MV-4-11 (cell line): ENCODE measurements around the gene KIF23.
A peak's percentile ranks its signal among the peaks of the same experiment; 100 is the strongest.
"Not testable (repeated sequence)": the region's sequence is repeated elsewhere in the genome, so short reads cannot be mapped to it uniquely, and the experiment has no call there.

Source experiments
- DNase-seq: peaks from one replicate; lab custom pipeline; 2025; lab: John Stamatoyannopoulos, UW

The KIF23 gene

GRCh38 chr15:69434679-69435078, 20.5 kb downstream of the KIF23 start:
- DNase-seq = no peak

- no peak for DNase-seq
These were observed 21.8 kb downstream of the KIF23 start for GRCh38 chr15:69435985-69436384.

GRCh38 chr15:69436951-69437350, 22.8 kb downstream of the KIF23 start:
- peak; percentile 29 for DNase-seq

GRCh38 chr15:69439623-69440022, 25.5 kb downstream of the KIF23 start:
- DNase-seq = no peak

- DNase-seq = no peak
These were observed 29.0 kb downstream of the KIF23 start for GRCh38 chr15:69443032-69443611.

GRCh38 chr15:69444686-69445085, 30.5 kb downstream of the KIF23 start:
- no peak for DNase-seq

GRCh38 chr15:69446953-69447352, 32.8 kb downstream of the KIF23 start:
- no peak for DNase-seq

- DNase-seq = not testable (repeated sequence)
These were observed 36.1 kb downstream of the KIF23 start for GRCh38 chr15:69450221-69450620.

GRCh38 chr15:69450968-69451695, 37.0 kb downstream of the KIF23 start:
- no peak for DNase-seq

GRCh38 chr15:69451951-69452691, 38.0 kb downstream of the KIF23 start:
- peak; percentile 56 for DNase-seq

GRCh38 chr15:69452692-69453521, 38.8 kb downstream of the KIF23 start, which contains the start of gene RPLP1:
TSS of gene RPLP1 (plus strand) at chr15:69452818. CDS start at chr15:69452949, 131 bp downstream.
- DNase-seq = peak; percentile 95

GRCh38 chr15:69454953-69455352, 40.8 kb downstream of the KIF23 start:
- DNase-seq = no peak

GRCh38 chr15:69456208-69457166, 42.3 kb downstream of the KIF23 start:
- DNase-seq = no peak

- DNase-seq = peak; percentile 61
These were observed 43.4 kb downstream of the KIF23 start for GRCh38 chr15:69457304-69458280.

GRCh38 chr15:69459066-69459465, 44.9 kb downstream of the KIF23 start:
- peak; percentile 61 for DNase-seq

- DNase-seq = no peak
These were observed 46.3 kb downstream of the KIF23 start for GRCh38 chr15:69460481-69460880.

- no peak for DNase-seq
These were observed 47.9 kb downstream of the KIF23 start for GRCh38 chr15:69462030-69462492.

GRCh38 chr15:69462493-69463181, 48.5 kb downstream of the KIF23 start:
- DNase-seq = peak; percentile 96

GRCh38 chr15:69463182-69463756, 49.1 kb downstream of the KIF23 start:
- DNase-seq = no peak
